ENCODE measurements around the gene UGT2A2.

The UGT2A2 gene

GRCh38 chr4:69589884-69590283, 49.6 kb downstream of the UGT2A2 start:
- TF ChIP-seq, protein P1, sequence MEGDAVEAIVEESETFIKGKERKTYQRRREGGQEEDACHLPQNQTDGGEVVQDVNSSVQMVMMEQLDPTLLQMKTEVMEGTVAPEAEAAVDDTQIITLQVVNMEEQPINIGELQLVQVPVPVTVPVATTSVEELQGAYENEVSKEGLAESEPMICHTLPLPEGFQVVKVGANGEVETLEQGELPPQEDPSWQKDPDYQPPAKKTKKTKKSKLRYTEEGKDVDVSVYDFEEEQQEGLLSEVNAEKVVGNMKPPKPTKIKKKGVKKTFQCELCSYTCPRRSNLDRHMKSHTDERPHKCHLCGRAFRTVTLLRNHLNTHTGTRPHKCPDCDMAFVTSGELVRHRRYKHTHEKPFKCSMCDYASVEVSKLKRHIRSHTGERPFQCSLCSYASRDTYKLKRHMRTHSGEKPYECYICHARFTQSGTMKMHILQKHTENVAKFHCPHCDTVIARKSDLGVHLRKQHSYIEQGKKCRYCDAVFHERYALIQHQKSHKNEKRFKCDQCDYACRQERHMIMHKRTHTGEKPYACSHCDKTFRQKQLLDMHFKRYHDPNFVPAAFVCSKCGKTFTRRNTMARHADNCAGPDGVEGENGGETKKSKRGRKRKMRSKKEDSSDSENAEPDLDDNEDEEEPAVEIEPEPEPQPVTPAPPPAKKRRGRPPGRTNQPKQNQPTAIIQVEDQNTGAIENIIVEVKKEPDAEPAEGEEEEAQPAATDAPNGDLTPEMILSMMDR (IDR thresholded peaks at IDR 0.05; ENCODE audit: low read depth, low read length, missing control alignments), result no peak
- in situ Hi-C loops (cut with HindIII; ENCODE audit: low pct_ligation_motif_present, low sequenced_read_pairs), result no loop called here
- Histone ChIP-seq H3K4me3 (ENCODE audit: low read depth, low read length) (no peak overlapping the region), H3K27ac (no peak overlapping the region), H3K27me3 (replicated peaks) (no peaks in the 10 kb centered on the region), H3K36me3 (replicated peaks) (no peaks in the 10 kb centered on the region)
- DNase-seq, result no peak

DNA sequence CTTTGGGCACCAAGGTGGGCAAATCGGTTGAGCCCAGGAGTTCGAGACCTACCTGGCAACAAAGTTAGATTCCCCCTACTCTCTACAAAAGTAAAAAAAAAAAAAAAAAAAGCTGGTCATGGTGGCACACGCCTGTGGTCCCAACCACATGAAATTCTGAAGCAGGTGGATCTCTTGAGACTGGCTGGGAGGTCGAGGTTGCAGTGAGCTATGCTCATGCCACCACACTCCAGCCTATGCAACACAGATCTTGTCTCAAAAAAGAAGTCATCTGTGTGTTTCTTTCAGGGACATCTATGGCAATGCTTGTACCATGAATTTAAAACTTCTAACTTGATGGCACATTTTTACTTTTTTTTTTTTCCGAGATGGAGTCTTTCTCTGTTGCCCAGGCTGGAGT, 55.3 kb downstream of the UGT2A2 start:
- no peak for DNase-seq
- Histone ChIP-seq H3K27ac (no peak overlapping the region), H3K27me3 (replicated peaks) (no peaks in the 10 kb centered on the region), H3K4me3 (ENCODE audit: low read depth, low read length) (no peak overlapping the region), H3K36me3 (replicated peaks) (no peaks in the 10 kb centered on the region)
- in situ Hi-C loops (cut with HindIII; ENCODE audit: low pct_ligation_motif_present, low sequenced_read_pairs), result no loop called here
- TF ChIP-seq, protein P1 (IDR thresholded peaks at IDR 0.05; ENCODE audit: low read depth, low read length, missing control alignments), result no peak

DNA sequence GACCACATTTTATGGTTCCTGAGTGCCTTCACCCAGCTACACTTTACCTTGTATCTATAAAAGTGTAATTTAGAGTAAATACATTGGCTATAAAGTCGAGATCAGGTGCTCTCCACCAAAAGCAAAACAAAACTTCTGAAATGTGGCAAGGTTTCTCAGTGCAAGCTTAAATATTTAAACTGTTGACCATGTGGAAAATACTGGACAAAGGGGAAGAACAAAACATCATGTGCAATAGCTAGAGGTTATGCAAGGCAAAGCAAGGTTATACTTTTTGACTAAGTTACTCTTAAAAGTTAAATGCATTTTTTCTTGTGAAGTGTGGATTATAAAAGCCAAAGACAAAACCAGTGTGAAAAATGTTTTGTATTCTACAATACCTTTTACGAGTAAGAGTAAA, 55.9 kb downstream of the UGT2A2 start:
- TF ChIP-seq, protein P1 (IDR thresholded peaks at IDR 0.05; ENCODE audit: low read depth, low read length, missing control alignments), result no peak
- in situ Hi-C loops (cut with HindIII; ENCODE audit: low pct_ligation_motif_present, low sequenced_read_pairs), result no loop called here
- Histone ChIP-seq H3K4me3 (ENCODE audit: low read depth, low read length) (no peak overlapping the region), H3K27me3 (replicated peaks) (no peaks in the 10 kb centered on the region), H3K36me3 (replicated peaks) (no peaks in the 10 kb centered on the region), H3K27ac (no peak overlapping the region)
- DNase-seq, result no peak

GRCh38 chr4:69577245-69577644, 62.2 kb downstream of the UGT2A2 start:
- H3K4me3 ChIP-seq (ENCODE audit: low read depth, low read length), result no peak overlapping the region
- TF ChIP-seq, protein P1 (IDR thresholded peaks at IDR 0.05; ENCODE audit: low read depth, low read length, missing control alignments), result no peak
- no peaks in the 10 kb centered on the region for H3K36me3 ChIP-seq (replicated peaks)
- in situ Hi-C loops (cut with HindIII; ENCODE audit: low pct_ligation_motif_present, low sequenced_read_pairs), result no loop called here
- H3K27me3 ChIP-seq (replicated peaks), result no peaks in the 10 kb centered on the region
- no peak overlapping the region for H3K27ac ChIP-seq
- no peak for DNase-seq

GRCh38 chr4:69576251-69576877, 63.1 kb downstream of the UGT2A2 start:
- H3K27ac ChIP-seq, result no peak overlapping the region
- H3K4me3 ChIP-seq (ENCODE audit: low read depth, low read length), result no peak overlapping the region
- TF ChIP-seq, protein P1 (IDR thresholded peaks at IDR 0.05; ENCODE audit: low read depth, low read length, missing control alignments), result no peak
- H3K36me3 ChIP-seq (replicated peaks), result no peaks in the 10 kb centered on the region
- no peaks in the 10 kb centered on the region for H3K27me3 ChIP-seq (replicated peaks)
- no peak for DNase-seq
- in situ Hi-C loops (cut with HindIII; ENCODE audit: low pct_ligation_motif_present, low sequenced_read_pairs), result no loop called here

DNA sequence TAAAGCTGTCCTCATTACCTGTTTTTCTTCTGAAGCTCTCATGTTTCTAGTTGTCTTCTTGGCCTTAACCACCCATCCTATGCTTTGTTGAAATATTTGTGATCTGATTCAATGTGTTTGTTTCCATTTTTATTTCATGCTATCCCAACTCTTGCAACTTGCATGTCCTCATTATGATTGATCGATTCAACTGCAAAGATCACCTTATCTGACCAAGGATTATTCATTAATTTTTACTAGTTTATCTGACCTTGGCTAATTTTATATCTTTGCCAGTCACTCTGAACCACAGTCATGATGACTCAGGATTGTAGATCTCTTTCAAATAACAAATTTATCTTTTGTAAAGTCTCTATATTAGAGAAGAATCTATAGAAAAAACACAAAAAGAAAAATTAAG, 70.7 kb downstream of the UGT2A2 start:
- no peak for DNase-seq
- no peaks in the 10 kb centered on the region for H3K36me3 ChIP-seq (replicated peaks)
- no peaks in the 10 kb centered on the region for H3K27me3 ChIP-seq (replicated peaks)
- in situ Hi-C loops (cut with HindIII; ENCODE audit: low pct_ligation_motif_present, low sequenced_read_pairs), result no loop called here
- no peak overlapping the region for H3K27ac ChIP-seq
- H3K4me3 ChIP-seq (ENCODE audit: low read depth, low read length), result no peak overlapping the region
- TF ChIP-seq, protein P1 (IDR thresholded peaks at IDR 0.05; ENCODE audit: low read depth, low read length, missing control alignments), result no peak
